ENCODE results near the gene POMT1. TPM values are rescaled to one million over a fixed set of nuclear protein-coding genes. Genes with fewer than 3 reads are reported as not detected.

POMT1 gene
- total and polyA plus RNA-seq, 2 of the 8 experiments (the other 6 are each of a cell fraction or from before 2014, with no cell fraction given): 22.3 to 33.2 TPM

- TF ChIP-seq E2F6 (IDR thresholded peaks at IDR 0.05): peak; percentile 85
- no peak for TF ChIP-seq JUN (IDR thresholded peaks at IDR 0.05; ENCODE audit: low read depth, low read length)
- peak in 1 of 2 experiments; percentile 42; a peak in 1 of 3 replicates for TF ChIP-seq POLR2A (IDR thresholded peaks at IDR 0.05; ENCODE audit: control extremely low read depth in 1 of 2, low read depth in 2 of 2, low read length in 2 of 2)
- TF ChIP-seq GTF2F1 (IDR thresholded peaks at IDR 0.05; ENCODE audit: borderline replicate concordance, low read depth, low read length): no peak
- peak; percentile 76 for TF ChIP-seq CREB1 (IDR thresholded peaks at IDR 0.05)
- TF ChIP-seq KDM5A (IDR thresholded peaks at IDR 0.05; ENCODE audit: low read length): no peak; the same call in 1 of the 2 replicates
- no peak for TF ChIP-seq RNF2 (IDR thresholded peaks at IDR 0.05; ENCODE audit: borderline replicate concordance, low read depth, low read length, missing control alignments, poor library complexity, severe bottlenecking)
- TF ChIP-seq NANOG (IDR thresholded peaks at IDR 0.05; ENCODE audit: insufficient read depth, low read depth, low read length, poor library complexity, severe bottlenecking): no peak
- TF ChIP-seq KDM1A (IDR thresholded peaks at IDR 0.05; ENCODE audit: borderline replicate concordance, low read length): no peak
- TF ChIP-seq TBP (IDR thresholded peaks at IDR 0.05; ENCODE audit: low read depth, low read length): 0 out of 2 replicates have a peak, but pooled peaks have one; percentile 14
- TF ChIP-seq BACH1 (IDR thresholded peaks at IDR 0.05; ENCODE audit: low read length): no peak
- no peak for TF ChIP-seq SIX5 (IDR thresholded peaks at IDR 0.05; ENCODE audit: low read depth, low read length)
- TF ChIP-seq RBBP5 (IDR thresholded peaks at IDR 0.05; ENCODE audit: borderline replicate concordance, low read depth, low read length): peak; percentile 82; the same call in 1 of the 2 replicates
- TF ChIP-seq PHF8 (conservative IDR thresholded peaks at IDR 0.05; ENCODE audit: low read depth, low read length): peak; percentile 58; the same call in 1 of the 2 replicates
- TF ChIP-seq MAX (IDR thresholded peaks at IDR 0.05): peak; percentile 89
These were observed at the start of gene POMT1 (continued) for GRCh38 chr9:131502781-131503625.
